ENCODE data around the gene TSC2. TPM values are rescaled to one million over a fixed set of nuclear protein-coding genes. Genes with fewer than 3 reads are reported as not detected.
A peak's percentile ranks its signal among the peaks of the same experiment; 100 is the strongest.

TSC2 gene
- total RNA-seq, 1 donor from 2014 or later, result 80.1 TPM

DNA sequence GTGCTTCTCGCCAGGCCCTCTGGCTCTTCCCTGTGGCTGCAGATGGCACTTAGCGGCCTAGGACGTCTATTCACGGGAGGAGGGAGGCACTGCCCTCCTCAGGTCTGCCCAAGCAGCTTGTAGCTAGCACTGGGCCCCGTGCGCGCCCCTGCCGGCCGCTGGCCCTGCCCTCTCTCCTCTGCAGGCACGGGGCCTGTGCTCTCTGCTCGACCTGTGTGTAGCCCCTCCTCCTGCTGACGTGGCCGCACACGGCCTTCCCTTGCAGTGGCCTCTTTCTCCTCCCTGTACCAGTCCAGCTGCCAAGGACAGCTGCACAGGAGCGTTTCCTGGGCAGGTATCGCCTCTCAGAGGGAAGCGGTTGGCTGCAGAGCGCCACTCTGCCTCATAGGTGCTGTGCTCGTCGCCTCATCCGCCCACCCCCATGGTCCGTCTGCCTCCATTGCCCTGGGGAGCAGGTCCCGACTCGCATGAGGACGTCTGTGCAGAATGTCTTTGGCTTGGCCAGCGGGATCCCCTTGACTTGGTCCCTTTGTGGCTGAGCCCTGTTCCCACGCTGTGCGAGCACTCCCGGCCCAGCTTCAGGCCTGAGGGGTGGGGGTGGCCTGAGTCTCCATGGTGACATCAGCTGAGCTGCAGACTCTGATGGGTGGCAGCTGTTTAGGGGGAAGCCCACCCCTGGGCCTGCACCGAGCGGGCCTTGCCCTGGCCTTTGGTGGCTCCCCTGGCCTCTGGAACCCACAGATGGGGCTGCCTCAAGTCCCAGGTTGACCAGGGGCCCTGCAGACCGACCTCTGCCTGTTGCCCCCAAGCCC is 34.6 kb downstream of the TSC2 start:
- peak overlapping the region; percentile 65 for H3K27ac ChIP-seq (replicated peaks)
- intact Hi-C loops (cut with micrococcal nuclease), result no loop called here

DNA sequence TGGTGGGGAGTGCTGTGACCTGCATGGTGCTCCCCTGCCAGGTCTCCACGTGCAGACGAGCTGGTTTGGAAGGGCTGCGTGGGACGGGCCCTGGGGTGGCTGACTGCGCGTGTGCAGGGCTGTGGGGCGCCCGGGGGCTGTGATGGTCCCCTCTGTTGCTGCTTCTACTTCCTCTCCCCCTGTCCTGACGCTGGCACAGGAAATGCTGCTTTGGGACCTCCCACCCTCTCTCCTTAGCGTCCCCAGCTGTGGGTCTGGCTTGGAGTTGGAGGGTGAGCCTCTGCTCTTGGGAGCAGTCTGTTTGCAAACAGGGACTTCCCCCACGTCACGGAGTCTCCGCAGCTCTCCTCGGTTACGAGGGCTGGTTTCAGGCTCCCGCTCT is 35.2 kb downstream of the TSC2 start:
- intact Hi-C loops (cut with micrococcal nuclease), result no loop called here
- Histone ChIP-seq H3K9me3 (replicated peaks) (no peaks in the 10 kb centered on the region), H3K27me3 (ENCODE audit: low read depth) (no peaks in the 10 kb centered on the region), H3K4me3 (no peak overlapping the region), H3K36me3 (peaks cover 80% of the 10 kb centered on the region), H3K27ac (replicated peaks) (peak overlapping the region; percentile 65), H3K4me1 (peaks cover 35% of the 10 kb centered on the region)
- no peak for DNase-seq
- TF ChIP-seq, protein P1, sequence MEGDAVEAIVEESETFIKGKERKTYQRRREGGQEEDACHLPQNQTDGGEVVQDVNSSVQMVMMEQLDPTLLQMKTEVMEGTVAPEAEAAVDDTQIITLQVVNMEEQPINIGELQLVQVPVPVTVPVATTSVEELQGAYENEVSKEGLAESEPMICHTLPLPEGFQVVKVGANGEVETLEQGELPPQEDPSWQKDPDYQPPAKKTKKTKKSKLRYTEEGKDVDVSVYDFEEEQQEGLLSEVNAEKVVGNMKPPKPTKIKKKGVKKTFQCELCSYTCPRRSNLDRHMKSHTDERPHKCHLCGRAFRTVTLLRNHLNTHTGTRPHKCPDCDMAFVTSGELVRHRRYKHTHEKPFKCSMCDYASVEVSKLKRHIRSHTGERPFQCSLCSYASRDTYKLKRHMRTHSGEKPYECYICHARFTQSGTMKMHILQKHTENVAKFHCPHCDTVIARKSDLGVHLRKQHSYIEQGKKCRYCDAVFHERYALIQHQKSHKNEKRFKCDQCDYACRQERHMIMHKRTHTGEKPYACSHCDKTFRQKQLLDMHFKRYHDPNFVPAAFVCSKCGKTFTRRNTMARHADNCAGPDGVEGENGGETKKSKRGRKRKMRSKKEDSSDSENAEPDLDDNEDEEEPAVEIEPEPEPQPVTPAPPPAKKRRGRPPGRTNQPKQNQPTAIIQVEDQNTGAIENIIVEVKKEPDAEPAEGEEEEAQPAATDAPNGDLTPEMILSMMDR (IDR thresholded peaks at IDR 0.05; ENCODE audit: borderline replicate concordance), result no peak

More for the DNA sequence above, 34.6 kb downstream of the TSC2 start:
- no peak for DNase-seq
- no peaks in the 10 kb centered on the region for H3K27me3 ChIP-seq (ENCODE audit: low read depth)
- no peaks in the 10 kb centered on the region for H3K9me3 ChIP-seq (replicated peaks)
- TF ChIP-seq, protein P1 (IDR thresholded peaks at IDR 0.05; ENCODE audit: borderline replicate concordance), result peak; percentile 32
- no peak overlapping the region for H3K4me3 ChIP-seq
- H3K4me1 ChIP-seq, result peaks cover 35% of the 10 kb centered on the region
- peaks cover 80% of the 10 kb centered on the region for H3K36me3 ChIP-seq

DNA sequence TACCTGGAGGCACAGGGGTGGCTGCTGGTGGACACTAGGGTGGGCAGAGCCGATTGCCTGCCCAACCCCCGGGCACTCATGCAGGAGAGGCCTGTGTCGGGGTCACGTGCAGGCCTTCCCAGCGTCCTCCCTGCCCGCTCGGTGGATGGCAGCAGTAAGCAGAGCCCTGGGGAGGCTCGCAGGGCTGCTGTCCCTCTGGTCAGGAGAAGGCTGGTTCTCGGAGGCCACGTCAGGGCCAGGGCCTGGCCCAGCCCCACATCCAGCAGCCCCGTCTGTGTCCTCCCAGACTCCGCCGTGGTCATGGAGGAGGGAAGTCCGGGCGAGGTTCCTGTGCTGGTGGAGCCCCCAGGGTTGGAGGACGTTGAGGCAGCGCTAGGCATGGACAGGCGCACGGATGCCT is 35.6 kb downstream of the TSC2 start:
- TF ChIP-seq, protein P1 (IDR thresholded peaks at IDR 0.05; ENCODE audit: borderline replicate concordance), result no peak
- Histone ChIP-seq H3K36me3 (peaks cover 82% of the 10 kb centered on the region), H3K27ac (replicated peaks) (peak overlapping the region; percentile 65), H3K4me3 (no peak overlapping the region), H3K27me3 (ENCODE audit: low read depth) (no peaks in the 10 kb centered on the region), H3K4me1 (peaks cover 35% of the 10 kb centered on the region), H3K9me3 (replicated peaks) (no peaks in the 10 kb centered on the region)
- intact Hi-C loops (cut with micrococcal nuclease), result no loop called here
- no peak for DNase-seq

DNA sequence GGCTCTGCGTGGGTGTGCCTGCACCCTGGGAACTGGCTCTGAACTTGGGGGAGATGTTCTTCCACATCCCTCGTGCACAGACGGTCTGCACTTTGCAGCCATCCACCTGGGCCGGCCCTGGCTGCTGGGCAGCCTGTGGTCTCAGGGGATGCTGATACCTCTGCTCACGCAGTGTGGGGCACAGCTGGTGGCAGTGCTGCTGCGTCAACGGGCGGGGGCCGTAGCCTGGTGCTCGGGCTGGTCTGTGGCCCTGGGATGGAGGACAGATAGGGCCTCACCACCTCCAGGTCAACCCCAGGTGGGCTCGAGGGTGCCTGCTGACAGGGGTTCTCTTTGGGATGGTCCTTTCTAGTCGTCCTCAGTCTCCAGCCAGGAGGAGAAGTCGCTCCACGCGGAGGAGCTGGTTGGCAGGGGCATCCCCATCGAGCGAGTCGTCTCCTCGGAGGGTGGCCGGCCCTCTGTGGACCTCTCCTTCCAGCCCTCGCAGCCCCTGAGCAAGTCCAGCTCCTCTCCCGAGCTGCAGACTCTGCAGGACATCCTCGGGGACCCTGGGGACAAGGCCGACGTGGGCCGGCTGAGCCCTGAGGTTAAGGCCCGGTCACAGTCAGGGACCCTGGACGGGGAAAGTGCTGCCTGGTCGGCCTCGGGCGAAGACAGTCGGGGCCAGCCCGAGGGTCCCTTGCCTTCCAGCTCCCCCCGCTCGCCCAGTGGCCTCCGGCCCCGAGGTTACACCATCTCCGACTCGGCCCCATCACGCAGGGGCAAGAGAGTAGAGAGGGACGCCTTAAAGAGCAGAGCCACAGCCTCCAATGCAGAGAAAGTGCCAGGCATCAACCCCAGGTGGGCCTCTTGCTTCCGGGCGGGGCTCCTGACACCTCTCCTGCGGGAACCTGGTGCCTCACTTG is 36.3 kb downstream of the TSC2 start:
- no peak overlapping the region for H3K27ac ChIP-seq (replicated peaks)
- intact Hi-C loops (cut with micrococcal nuclease), result no loop called here
- H3K36me3 ChIP-seq, result peaks cover 82% of the 10 kb centered on the region
- TF ChIP-seq, protein P1 (IDR thresholded peaks at IDR 0.05; ENCODE audit: borderline replicate concordance), result no peak
- no peaks in the 10 kb centered on the region for H3K27me3 ChIP-seq (ENCODE audit: low read depth)
- H3K4me1 ChIP-seq, result peaks cover 35% of the 10 kb centered on the region
- no peaks in the 10 kb centered on the region for H3K9me3 ChIP-seq (replicated peaks)
- H3K4me3 ChIP-seq, result no peak overlapping the region
- DNase-seq, result no peak

DNA sequence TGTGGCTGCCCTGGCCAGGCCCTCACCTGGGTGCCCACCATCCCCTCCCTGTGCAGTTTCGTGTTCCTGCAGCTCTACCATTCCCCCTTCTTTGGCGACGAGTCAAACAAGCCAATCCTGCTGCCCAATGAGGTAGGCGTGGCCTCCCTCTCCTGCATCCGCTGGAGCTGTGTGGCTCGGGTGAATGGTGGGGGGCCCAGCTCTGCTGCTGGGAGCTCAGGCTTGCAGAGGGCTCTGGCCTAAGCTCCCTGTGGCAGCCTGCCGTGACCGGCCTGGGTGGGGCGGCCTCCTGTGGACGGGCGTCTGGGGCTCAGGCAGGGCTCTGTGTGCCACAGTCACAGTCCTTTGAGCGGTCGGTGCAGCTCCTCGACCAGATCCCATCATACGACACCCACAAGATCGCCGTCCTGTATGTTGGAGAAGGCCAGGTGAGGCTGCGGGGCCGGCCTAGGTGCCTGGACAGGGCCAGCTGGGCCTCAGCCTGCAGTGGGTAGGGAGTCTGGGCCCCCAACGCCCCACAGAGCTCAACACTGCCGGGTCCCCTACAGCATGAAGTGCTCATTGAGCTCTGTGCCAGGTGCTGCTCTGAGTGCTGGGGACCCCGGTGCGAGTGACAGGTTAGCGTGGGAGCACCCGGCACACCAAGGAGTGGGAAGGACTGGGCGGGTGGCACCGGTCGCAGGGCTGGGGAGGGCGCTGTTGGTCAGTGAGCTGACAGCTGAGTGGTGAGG is 37.3 kb downstream of the TSC2 start:
- Histone ChIP-seq H3K4me1 (peaks cover 41% of the 10 kb centered on the region), H3K9me3 (replicated peaks) (no peaks in the 10 kb centered on the region), H3K36me3 (peaks cover 82% of the 10 kb centered on the region), H3K4me3 (no peak overlapping the region), H3K27me3 (ENCODE audit: low read depth) (no peaks in the 10 kb centered on the region), H3K27ac (replicated peaks) (no peak overlapping the region)
- TF ChIP-seq, protein P1 (IDR thresholded peaks at IDR 0.05; ENCODE audit: borderline replicate concordance), result no peak
- intact Hi-C loops (cut with micrococcal nuclease), result no loop called here
- DNase-seq, result no peak

All from left ventricle myocardium inferior (tissue), 1 donor.